ENCODE results near the gene FAM25G.

FAM25G gene

GRCh38 chr10:47447705-47448104 lies 43.8 kb downstream of the FAM25G start:
- H3K27me3 ChIP-seq (ENCODE audit: control insufficient read depth, insufficient read depth, low read length), result no peaks in the 10 kb centered on the region
- no peak overlapping the region for H3K4me3 ChIP-seq (ENCODE audit: low read depth, low read length)
- no peak overlapping the region for H3K4me2 ChIP-seq (ENCODE audit: low read length)

GRCh38 chr10:47447209-47447608 lies 44.3 kb downstream of the FAM25G start:
- no peaks in the 10 kb centered on the region for H3K36me3 ChIP-seq (ENCODE audit: control insufficient read depth, insufficient read depth, low read length)
- H3K4me1 ChIP-seq, result no peaks in the 10 kb centered on the region
- no peak overlapping the region for H3K4me3 ChIP-seq (ENCODE audit: low read depth, low read length)
- H3K4me2 ChIP-seq (ENCODE audit: low read length), result no peak overlapping the region
- no peaks in the 10 kb centered on the region for H3K27me3 ChIP-seq (ENCODE audit: control insufficient read depth, insufficient read depth, low read length)
- no peak overlapping the region for H2AFZ ChIP-seq
- H3K9me3 ChIP-seq (ENCODE audit: control insufficient read depth, low read length), result no peaks in the 10 kb centered on the region
- H3K27ac ChIP-seq, result no peak overlapping the region
- H3K9ac ChIP-seq, result no peak overlapping the region
- no peaks in the 10 kb centered on the region for H3K79me2 ChIP-seq
- no peak for TF ChIP-seq CTCF (IDR thresholded peaks at IDR 0.05)

More at GRCh38 chr10:47447705-47448104, 43.8 kb downstream of the FAM25G start:
- no peak overlapping the region for H3K9ac ChIP-seq
- no peaks in the 10 kb centered on the region for H3K4me1 ChIP-seq
- no peaks in the 10 kb centered on the region for H3K36me3 ChIP-seq (ENCODE audit: control insufficient read depth, insufficient read depth, low read length)
- no peaks in the 10 kb centered on the region for H3K9me3 ChIP-seq (ENCODE audit: control insufficient read depth, low read length)
- no peak overlapping the region for H3K27ac ChIP-seq
- no peak for TF ChIP-seq CTCF (IDR thresholded peaks at IDR 0.05)
- H3K79me2 ChIP-seq, result no peaks in the 10 kb centered on the region
- no peak overlapping the region for H2AFZ ChIP-seq

- H3K36me3 ChIP-seq (ENCODE audit: control insufficient read depth, insufficient read depth, low read length), result no peaks in the 10 kb centered on the region
- H3K4me3 ChIP-seq (ENCODE audit: low read depth, low read length), result no peak overlapping the region
- H3K9me3 ChIP-seq (ENCODE audit: control insufficient read depth, low read length), result no peaks in the 10 kb centered on the region
- H3K4me1 ChIP-seq, result no peaks in the 10 kb centered on the region
- H3K9ac ChIP-seq, result no peak overlapping the region
- no peaks in the 10 kb centered on the region for H3K27me3 ChIP-seq (ENCODE audit: control insufficient read depth, insufficient read depth, low read length)
- H3K27ac ChIP-seq, result no peak overlapping the region
- no peak overlapping the region for H2AFZ ChIP-seq
- H3K4me2 ChIP-seq (ENCODE audit: low read length), result no peak overlapping the region
- no peak for TF ChIP-seq CTCF (IDR thresholded peaks at IDR 0.05)
- no peaks in the 10 kb centered on the region for H3K79me2 ChIP-seq
Observed at GRCh38 chr10:47445720-47446119, 45.8 kb downstream of the FAM25G start.

- Histone ChIP-seq H3K9ac (no peak overlapping the region), H3K79me2 (no peaks in the 10 kb centered on the region), H2AFZ (no peak overlapping the region), H3K4me2 (ENCODE audit: low read length) (no peak overlapping the region), H3K36me3 (ENCODE audit: control insufficient read depth, insufficient read depth, low read length) (no peaks in the 10 kb centered on the region), H3K27me3 (ENCODE audit: control insufficient read depth, insufficient read depth, low read length) (no peaks in the 10 kb centered on the region), H3K27ac (no peak overlapping the region), H3K4me3 (ENCODE audit: low read depth, low read length) (no peak overlapping the region), H3K9me3 (ENCODE audit: control insufficient read depth, low read length) (no peaks in the 10 kb centered on the region), H3K4me1 (no peaks in the 10 kb centered on the region)
- no peak for TF ChIP-seq CTCF (IDR thresholded peaks at IDR 0.05)
Observed at GRCh38 chr10:47444047-47444446, 47.5 kb downstream of the FAM25G start.

GRCh38 chr10:47443145-47443544 lies 48.4 kb downstream of the FAM25G start:
- no peaks in the 10 kb centered on the region for H3K9me3 ChIP-seq (ENCODE audit: control insufficient read depth, low read length)
- no peak overlapping the region for H2AFZ ChIP-seq
- no peaks in the 10 kb centered on the region for H3K4me1 ChIP-seq
- no peaks in the 10 kb centered on the region for H3K27me3 ChIP-seq (ENCODE audit: control insufficient read depth, insufficient read depth, low read length)
- no peak overlapping the region for H3K27ac ChIP-seq
- no peaks in the 10 kb centered on the region for H3K36me3 ChIP-seq (ENCODE audit: control insufficient read depth, insufficient read depth, low read length)
- H3K9ac ChIP-seq, result no peak overlapping the region
- H3K4me2 ChIP-seq (ENCODE audit: low read length), result no peak overlapping the region
- H3K4me3 ChIP-seq (ENCODE audit: low read depth, low read length), result no peak overlapping the region
- no peak for TF ChIP-seq CTCF (IDR thresholded peaks at IDR 0.05)
- H3K79me2 ChIP-seq, result no peaks in the 10 kb centered on the region
